Neural progenitor cell (in vitro differentiated cells): ENCODE measurements around the gene UPP2. TPM values are rescaled to one million over a fixed set of nuclear protein-coding genes. Genes with fewer than 3 reads are reported as not detected.

Experiments used
- DNase-seq: peaks from one replicate; pipeline ENCODE4 v3.0.0-alpha.2; 2016; ENCODE audit warnings: low spot score
- H2AFZ ChIP-seq: fragments of 200-600 bp; sonication (generic); replicated peaks from 2 replicates; pipeline ENCODE4 v1.6.1; 2016; ENCODE audit warnings: antibody characterized with exemption
- H3F3A ChIP-seq: fragments of 200-600 bp; sonication (generic); 2 replicates; pipeline ENCODE4 v1.6.1; 2016; ENCODE audit warnings: antibody characterized with exemption, low read depth
- H3K27ac ChIP-seq: fragments of 200-600 bp; sonication (generic); 2 replicates; pipeline ENCODE4 v1.5.1; 2016; ENCODE audit warnings: mild to moderate bottlenecking
- H3K27me3 ChIP-seq: fragments of 200-600 bp; sonication (generic); 2 replicates; pipeline ENCODE4 v1.6.1; 2016; ENCODE audit warnings: mild to moderate bottlenecking, moderate library complexity
- H3K36me3 ChIP-seq: fragments of 200-600 bp; sonication (generic); 2 replicates; pipeline ENCODE4 v1.5.1; 2016
- H3K4me1 ChIP-seq: fragments of 200-600 bp; sonication (generic); 2 replicates; pipeline ENCODE4 v1.6.1; 2016; ENCODE audit warnings: mixed run types
- H3K4me2 ChIP-seq: fragments of 200-600 bp; sonication (generic); 2 replicates; pipeline ENCODE4 v1.6.1; 2016
- H3K4me3 ChIP-seq: fragments of 200-600 bp; sonication (generic); 2 replicates; pipeline ENCODE4 v1.5.1; 2016
- H3K79me2 ChIP-seq: fragments of 200-600 bp; sonication (generic); 2 replicates; pipeline ENCODE4 v1.6.1; 2016; ENCODE audit warnings: low read depth
- H3K9ac ChIP-seq: fragments of 200-600 bp; sonication (generic); 2 replicates; pipeline ENCODE4 v1.6.1; 2016
- H3K9me3 ChIP-seq: fragments of 200-600 bp; sonication (generic); 2 replicates; pipeline ENCODE4 v1.5.1; 2016; ENCODE audit warnings: low read depth
- H4K20me1 ChIP-seq: fragments of 200-600 bp; sonication (generic); 2 replicates; pipeline ENCODE4 v1.6.1; 2016; ENCODE audit warnings: low read depth
- H3K27ac Mint-ChIP-seq: 3 replicates; pipeline ENCODE4 v1.8.0; 2021; ENCODE audit warnings: mixed read lengths
- H3K27me3 Mint-ChIP-seq: 2 replicates; pipeline ENCODE4 v1.8.0; 2022; ENCODE audit warnings: low read depth, mild to moderate bottlenecking, inconsistent platforms, moderate library complexity, mixed read lengths; ENCODE audit not compliant: insufficient read depth
- H3K36me3 Mint-ChIP-seq: 3 replicates; pipeline ENCODE4 v1.8.0; 2021; ENCODE audit warnings: mixed read lengths
- H3K4me1 Mint-ChIP-seq: 3 replicates; pipeline ENCODE4 v1.8.0; 2021; ENCODE audit warnings: mixed read lengths
- H3K4me3 Mint-ChIP-seq: 3 replicates; pipeline ENCODE4 v1.8.0; 2021; ENCODE audit warnings: mild to moderate bottlenecking, moderate library complexity, mixed read lengths
- H3K9me3 Mint-ChIP-seq: 3 replicates; pipeline ENCODE4 v1.8.0; 2020; ENCODE audit warnings: mixed read lengths
- CTCF ChIP-seq: fragments of 200-600 bp; sonication (generic); IDR thresholded peaks from 2 replicates; pipeline ENCODE4 v1.5.1; 2017; ENCODE audit warnings: antibody characterized with exemption, mild to moderate bottlenecking
- EZH2 ChIP-seq: fragments of 200-600 bp; sonication (generic); IDR thresholded peaks from 2 replicates; pipeline ENCODE4 v1.6.1; 2017; ENCODE audit warnings: antibody characterized with exemption, mild to moderate bottlenecking, moderate library complexity
- EZH2phosphoT487 ChIP-seq: fragments of 200-600 bp; sonication (generic); IDR thresholded peaks from 2 replicates; pipeline ENCODE4 v1.6.1; 2017; ENCODE audit warnings: antibody characterized with exemption
- total RNA-seq: library from RNA; depleted of rRNA; stranded (reverse); fragments of >200 nt; gene quantifications from 2 replicates; pipeline ENCODE4 v1.2.3, GENCODE V29; 2015; ENCODE audit warnings: low replicate concordance

Gene UPP2
- total RNA-seq, 1 donor from 2014 or later: not detected

- no peak overlapping the region for H3K4me2 ChIP-seq
- no peak overlapping the region for H3K27ac ChIP-seq
- no peaks in the 10 kb centered on the region for H3K4me1 Mint-ChIP-seq
- TF ChIP-seq EZH2phosphoT487 (no peak), EZH2 (no peak), CTCF (no peak)
- no peak overlapping the region for H3K4me3 Mint-ChIP-seq
- no peak overlapping the region for H3K27ac Mint-ChIP-seq
- H3K9me3 ChIP-seq: no peaks in the 10 kb centered on the region
- H3K9me3 Mint-ChIP-seq: peaks cover 4% of the 10 kb centered on the region
- no peaks in the 10 kb centered on the region for H3K27me3 Mint-ChIP-seq
- H3F3A ChIP-seq: no peaks in the 10 kb centered on the region
- H3K4me3 ChIP-seq: no peak overlapping the region
- no peak overlapping the region for H2AFZ ChIP-seq
- no peaks in the 10 kb centered on the region for H3K36me3 ChIP-seq
- no peaks in the 10 kb centered on the region for H3K36me3 Mint-ChIP-seq
- no peaks in the 10 kb centered on the region for H3K27me3 ChIP-seq
- H3K79me2 ChIP-seq: no peaks in the 10 kb centered on the region
- H4K20me1 ChIP-seq: no peaks in the 10 kb centered on the region
- no peak overlapping the region for H3K9ac ChIP-seq
- H3K4me1 ChIP-seq: peaks cover 10% of the 10 kb centered on the region
- DNase-seq: no peak
These were observed 41.1 kb downstream of the UPP2 start for GRCh38 chr2:158142568-158143332.

- Histone ChIP-seq H3K79me2 (no peaks in the 10 kb centered on the region), H3K4me2 (no peak overlapping the region), H3K36me3 (no peaks in the 10 kb centered on the region), H3K27ac (no peak overlapping the region), H3K4me3 (no peak overlapping the region), H3K9me3 (no peaks in the 10 kb centered on the region), H2AFZ (no peak overlapping the region), H3F3A (no peaks in the 10 kb centered on the region), H3K4me1 (peaks cover 10% of the 10 kb centered on the region), H4K20me1 (no peaks in the 10 kb centered on the region), H3K27me3 (no peaks in the 10 kb centered on the region), H3K9ac (no peak overlapping the region)
- Mint-ChIP-seq H3K36me3 (no peaks in the 10 kb centered on the region), H3K4me1 (no peaks in the 10 kb centered on the region), H3K27ac (no peak overlapping the region), H3K9me3 (peaks cover 4% of the 10 kb centered on the region), H3K27me3 (no peaks in the 10 kb centered on the region), H3K4me3 (no peak overlapping the region)
- DNase-seq: no peak
- no peak for TF ChIP-seq EZH2phosphoT487
- no peak for TF ChIP-seq CTCF
- TF ChIP-seq EZH2: no peak
These were observed 42.2 kb downstream of the UPP2 start for GRCh38 chr2:158143703-158144360.

GRCh38 chr2:158144914-158145625, 43.4 kb downstream of the UPP2 start:
- H3K27me3 Mint-ChIP-seq: no peaks in the 10 kb centered on the region
- Histone ChIP-seq H3K9me3 (no peaks in the 10 kb centered on the region), H3K79me2 (no peaks in the 10 kb centered on the region), H4K20me1 (no peaks in the 10 kb centered on the region), H2AFZ (no peak overlapping the region), H3K36me3 (no peaks in the 10 kb centered on the region), H3K9ac (no peak overlapping the region), H3F3A (no peaks in the 10 kb centered on the region), H3K4me2 (no peak overlapping the region), H3K4me3 (no peak overlapping the region), H3K27me3 (no peaks in the 10 kb centered on the region), H3K4me1 (no peaks in the 10 kb centered on the region), H3K27ac (no peak overlapping the region)
- no peaks in the 10 kb centered on the region for H3K36me3 Mint-ChIP-seq
- no peak overlapping the region for H3K4me3 Mint-ChIP-seq
- DNase-seq: no peak
- H3K4me1 Mint-ChIP-seq: no peaks in the 10 kb centered on the region
- peaks cover 4% of the 10 kb centered on the region for H3K9me3 Mint-ChIP-seq
- no peak overlapping the region for H3K27ac Mint-ChIP-seq
- TF ChIP-seq CTCF (no peak), EZH2 (no peak), EZH2phosphoT487 (no peak)
